Small intestine (tissue), 7 donors: Measurements from ENCODE around the gene MRGPRE. TPM values are rescaled to one million over a fixed set of nuclear protein-coding genes. Genes with fewer than 3 reads are reported as not detected.

Experiments
- DNase-seq, 2 donors: peaks; one replicate each; pipeline versions ENCODE4 v3.0.0 to v3.0.0-alpha.2; 2013
- FAIRE-seq: peaks from 2 replicates; lab custom pipeline; 2012; peaks lifted over from hg19 to GRCh38; lab: Jason Lieb, UNC
- H3K27ac ChIP-seq, 3 donors: one replicate each; pipeline ENCODE4 v1.5.1; 2013; ENCODE audit warnings: low read length in 2 of 3, mild to moderate bottlenecking in 2 of 3, control low read depth in 1 of 3, inconsistent platforms in 1 of 3, low read depth in 1 of 3, moderate library complexity in 1 of 3
- H3K27me3 ChIP-seq, 3 donors: one replicate each; pipeline ENCODE4 v1.6.1; 2013; ENCODE audit warnings: low read length in 3 of 3, inconsistent platforms in 1 of 3; ENCODE audit not compliant: control insufficient read depth in 3 of 3, insufficient read depth in 3 of 3
- H3K36me3 ChIP-seq, 3 donors: one replicate each; pipeline ENCODE4 v1.6.1; 2013; ENCODE audit warnings: low read length in 3 of 3, inconsistent platforms in 1 of 3, low read depth in 1 of 3, mild to moderate bottlenecking in 1 of 3, moderate library complexity in 1 of 3; ENCODE audit not compliant: control insufficient read depth in 3 of 3, insufficient read depth in 2 of 3
- H3K4me1 ChIP-seq, 3 donors: one replicate each; pipeline ENCODE4 v1.6.1; 2013; ENCODE audit warnings: low read length in 2 of 3, inconsistent platforms in 1 of 3, low read depth in 1 of 3, mild to moderate bottlenecking in 1 of 3, moderate library complexity in 1 of 3; ENCODE audit not compliant: control insufficient read depth in 3 of 3, insufficient read depth in 2 of 3
- H3K4me3 ChIP-seq, 3 donors: one replicate each; pipeline ENCODE4 v1.5.1; 2013; ENCODE audit warnings: low read length in 3 of 3, control low read depth in 1 of 3, inconsistent platforms in 1 of 3, low read depth in 1 of 3, mild to moderate bottlenecking in 1 of 3, moderate library complexity in 1 of 3
- H3K9me3 ChIP-seq, 2 donors: one replicate each; pipeline ENCODE4 v1.6.1; 2013; ENCODE audit warnings: low read depth in 1 of 2, low read length in 1 of 2; ENCODE audit not compliant: control insufficient read depth in 2 of 2, insufficient read depth in 1 of 2
- WGBS, 3 donors: extraction: QIAGEN DNeasy Blood & Tissue Kit; methylation state at CpG; one replicate each; pipeline ENCODE4 v1.1.7; 2013; 5-methylcytosine and 5-hydroxymethylcytosine counted together
- polyA plus RNA-seq, 4 donors: library from polyadenylated mRNA; stranded (reverse) in 3 of 4; unstranded in 1 of 4; fragments of 200-250 nt in 3 of 4; fragments of 120-200 nt in 1 of 4; gene quantifications; one replicate each; pipeline versions ENCODE4 v1.2.1 to v1.2.3, GENCODE V29; 2013
- donor health status: healthy with polysubstance abuse.
- donor health status: control.
- donor health status: control.
- donor health status: Bipolar disorder and iron deficiency.
- donor health status: healthy.

Gene MRGPRE
- polyA plus RNA-seq, 4 donors: 0.22 TPM; not detected in 3

DNA sequence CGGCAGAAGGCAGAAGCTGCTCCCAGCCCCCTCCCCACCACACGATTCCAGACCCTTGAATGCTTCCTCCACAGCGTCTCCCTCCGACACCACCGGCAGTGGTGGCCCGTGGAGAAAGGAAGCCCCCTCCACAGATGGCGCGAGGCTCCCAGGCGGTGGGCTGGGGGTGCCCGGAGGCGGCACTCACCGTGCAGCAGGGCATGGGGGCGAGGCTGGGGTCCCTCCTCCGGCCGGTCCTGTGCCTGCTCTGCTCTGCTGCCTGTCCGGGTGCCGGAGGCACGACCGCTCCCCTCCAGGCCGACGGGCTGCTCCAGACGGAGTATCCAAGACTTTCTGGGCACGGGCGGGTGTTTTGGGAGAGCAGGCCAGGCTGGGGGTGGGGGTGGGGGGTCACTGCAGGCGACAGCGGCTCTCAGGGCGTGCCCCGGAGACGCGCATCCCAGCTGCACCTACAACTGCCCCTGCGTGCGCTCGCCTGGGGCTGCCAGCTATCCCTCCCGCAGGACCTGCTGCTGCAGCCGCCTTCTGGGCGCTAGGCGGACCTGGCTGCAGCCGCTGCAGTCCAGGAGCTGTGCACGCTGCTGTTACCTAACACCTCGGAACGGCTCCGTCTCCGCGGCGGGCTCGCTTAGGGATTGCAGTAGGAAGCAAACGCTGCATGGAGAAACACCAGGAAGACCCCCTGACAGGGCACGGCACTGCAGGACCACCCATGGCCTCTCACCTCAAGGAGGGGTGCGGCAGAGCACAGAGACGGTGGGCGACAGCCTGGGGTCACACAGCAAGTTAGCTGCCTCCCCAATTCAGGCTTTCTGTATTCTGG is 28.8 kb downstream of the MRGPRE start:
- Histone ChIP-seq H3K36me3 (no peaks in the 10 kb centered on the region), H3K4me3 (no peak overlapping the region)

DNA sequence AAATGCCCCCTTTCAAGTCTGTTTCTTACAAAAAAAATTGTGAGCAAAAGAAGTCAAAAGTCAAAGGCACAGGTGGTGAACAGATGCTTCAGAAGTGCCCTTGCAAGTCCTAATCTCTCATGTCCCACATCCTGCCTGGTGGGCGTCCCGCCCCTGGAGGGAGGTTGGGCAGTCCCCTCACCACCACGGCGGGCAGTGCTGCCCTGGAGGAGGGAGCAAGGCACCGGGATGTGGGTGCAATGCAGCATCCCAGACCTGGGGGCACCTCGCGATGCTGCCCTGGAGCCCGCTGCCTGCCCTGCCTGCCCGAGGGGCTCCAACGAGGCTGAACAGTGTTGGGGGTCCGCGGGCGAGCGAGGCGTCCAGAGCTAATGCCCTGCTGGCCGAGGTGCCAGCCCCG is 29.5 kb downstream of the MRGPRE start:
- DNase-seq (no peak), FAIRE-seq (no peak)
- H3K9me3 ChIP-seq: no peaks in the 10 kb centered on the region
- H3K4me3 ChIP-seq: no peak overlapping the region
- no peaks in the 10 kb centered on the region for H3K36me3 ChIP-seq
- 12 to 26% (median 21%) methylated on average over 14 to 17 of the region's 17 CpGs for WGBS, 3 donors
- peaks cover 3 to 53% (median 26%) of the 10 kb centered on the region in 3 donors for H3K27me3 ChIP-seq
- H3K4me1 ChIP-seq: peaks cover 0 to 4% (median 0%) of the 10 kb centered on the region in 3 donors
- H3K27ac ChIP-seq: no peak overlapping the region

More for the DNA sequence above, 28.8 kb downstream of the MRGPRE start:
- FAIRE-seq: no peak
- peak in 1 of 2 donors; percentile 3 for DNase-seq
- Histone ChIP-seq H3K27me3 (peaks cover 3 to 54% (median 24%) of the 10 kb centered on the region in 3 donors), H3K27ac (no peak overlapping the region), H3K9me3 (no peaks in the 10 kb centered on the region), H3K4me1 (peaks cover 0 to 4% (median 0%) of the 10 kb centered on the region in 3 donors)
- 4 to 7% (median 7%) methylated on average over 37 to 51 of the region's 51 CpGs for WGBS, 3 donors

DNA sequence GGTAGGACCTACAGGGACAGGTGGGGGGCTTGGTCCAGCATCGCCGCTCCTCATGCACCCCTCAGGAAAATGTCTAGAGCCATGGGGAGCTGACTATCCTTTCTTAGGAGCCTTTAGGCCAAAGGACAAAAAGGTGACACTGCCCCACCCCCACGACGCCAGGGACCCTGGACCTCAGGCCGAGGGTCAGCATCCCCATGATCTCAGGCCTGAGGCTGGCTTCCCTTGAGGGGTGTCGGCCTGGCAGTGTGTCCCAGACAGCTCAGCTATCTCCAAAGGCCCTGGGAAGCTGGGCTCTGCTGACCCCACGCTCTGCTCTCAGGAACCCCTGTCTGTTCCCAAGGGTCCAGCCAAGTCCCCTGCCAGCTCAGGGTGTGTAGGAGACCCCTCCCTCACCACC is 29.9 kb downstream of the MRGPRE start:
- Histone ChIP-seq H3K36me3 (no peaks in the 10 kb centered on the region), H3K4me3 (no peak overlapping the region), H3K27ac (no peak overlapping the region), H3K9me3 (no peaks in the 10 kb centered on the region), H3K27me3 (peaks cover 3 to 50% (median 27%) of the 10 kb centered on the region in 3 donors), H3K4me1 (peaks cover 0 to 4% (median 0%) of the 10 kb centered on the region in 3 donors)
- DNase-seq (no peak), FAIRE-seq (no peak)
- WGBS, 3 donors: 47 to 59% (median 50%) methylated on average over 7 of the region's 7 CpGs

DNA sequence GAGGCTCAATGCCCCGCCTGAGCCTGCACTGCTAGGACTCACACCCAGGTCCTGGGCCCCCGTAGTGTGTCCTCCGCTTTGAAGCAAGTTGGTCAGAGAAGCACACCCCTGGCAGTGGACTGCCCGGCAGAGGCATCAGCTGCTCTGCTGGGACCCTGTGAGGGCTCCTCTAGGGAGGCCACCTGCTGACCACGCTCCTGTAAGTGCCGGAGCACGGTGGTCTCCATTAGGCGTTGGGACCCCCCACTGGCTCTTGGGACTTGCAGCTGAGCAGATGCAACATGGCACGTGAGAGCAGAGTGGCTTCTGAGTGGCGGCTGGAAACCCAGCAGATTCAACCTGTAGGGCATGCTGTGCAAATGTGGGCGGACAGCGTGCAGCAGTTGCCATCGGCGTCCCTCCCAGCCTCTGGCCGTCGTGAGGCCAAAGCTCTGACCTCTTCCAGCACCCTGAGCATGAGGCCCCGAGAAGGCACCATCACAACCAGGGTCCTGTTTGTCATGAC is 30.5 kb downstream of the MRGPRE start:
- DNase-seq (no peak), FAIRE-seq (no peak)
- H3K4me1 ChIP-seq: peaks cover 0 to 4% (median 0%) of the 10 kb centered on the region in 3 donors
- H3K4me3 ChIP-seq: no peak overlapping the region
- H3K9me3 ChIP-seq: no peaks in the 10 kb centered on the region
- peaks cover 3 to 50% (median 27%) of the 10 kb centered on the region in 3 donors for H3K27me3 ChIP-seq
- H3K36me3 ChIP-seq: no peaks in the 10 kb centered on the region
- 57 to 74% (median 64%) methylated on average over 17 of the region's 17 CpGs for WGBS, 3 donors
- no peak overlapping the region for H3K27ac ChIP-seq

DNA sequence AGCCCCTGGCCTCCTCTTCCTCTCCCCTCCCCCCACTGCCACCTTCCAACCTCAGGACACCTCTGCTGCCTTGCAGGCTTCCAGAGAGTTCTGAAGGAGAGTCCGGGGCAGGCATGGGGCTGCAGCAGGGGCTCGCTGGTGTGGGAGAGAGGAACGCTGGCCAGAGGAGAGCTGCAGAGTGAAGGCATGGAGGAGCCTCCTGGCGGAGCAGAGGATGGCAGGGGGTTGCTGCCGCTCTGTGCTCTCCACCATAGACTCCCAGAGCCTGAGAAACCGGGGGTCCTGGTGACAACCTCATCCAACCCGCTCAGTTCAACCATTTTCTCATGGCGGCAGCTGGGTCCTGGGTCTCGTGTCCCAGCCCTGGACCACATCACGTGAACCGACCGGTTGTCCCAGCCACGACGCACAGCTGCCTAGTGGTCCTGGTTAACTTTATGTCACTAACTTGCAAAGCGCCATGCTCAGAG is 31.1 kb downstream of the MRGPRE start:
- H3K9me3 ChIP-seq: no peaks in the 10 kb centered on the region
- peaks cover 3 to 50% (median 27%) of the 10 kb centered on the region in 3 donors for H3K27me3 ChIP-seq
- H3K4me1 ChIP-seq: peaks cover 0 to 7% (median 0%) of the 10 kb centered on the region in 3 donors
- H3K36me3 ChIP-seq: no peaks in the 10 kb centered on the region
- H3K27ac ChIP-seq: no peak overlapping the region
- DNase-seq: no peak
- no peak for FAIRE-seq
- no peak overlapping the region for H3K4me3 ChIP-seq
- 79 to 83% (median 80%) methylated on average over 15 of the region's 15 CpGs for WGBS, 3 donors

DNA sequence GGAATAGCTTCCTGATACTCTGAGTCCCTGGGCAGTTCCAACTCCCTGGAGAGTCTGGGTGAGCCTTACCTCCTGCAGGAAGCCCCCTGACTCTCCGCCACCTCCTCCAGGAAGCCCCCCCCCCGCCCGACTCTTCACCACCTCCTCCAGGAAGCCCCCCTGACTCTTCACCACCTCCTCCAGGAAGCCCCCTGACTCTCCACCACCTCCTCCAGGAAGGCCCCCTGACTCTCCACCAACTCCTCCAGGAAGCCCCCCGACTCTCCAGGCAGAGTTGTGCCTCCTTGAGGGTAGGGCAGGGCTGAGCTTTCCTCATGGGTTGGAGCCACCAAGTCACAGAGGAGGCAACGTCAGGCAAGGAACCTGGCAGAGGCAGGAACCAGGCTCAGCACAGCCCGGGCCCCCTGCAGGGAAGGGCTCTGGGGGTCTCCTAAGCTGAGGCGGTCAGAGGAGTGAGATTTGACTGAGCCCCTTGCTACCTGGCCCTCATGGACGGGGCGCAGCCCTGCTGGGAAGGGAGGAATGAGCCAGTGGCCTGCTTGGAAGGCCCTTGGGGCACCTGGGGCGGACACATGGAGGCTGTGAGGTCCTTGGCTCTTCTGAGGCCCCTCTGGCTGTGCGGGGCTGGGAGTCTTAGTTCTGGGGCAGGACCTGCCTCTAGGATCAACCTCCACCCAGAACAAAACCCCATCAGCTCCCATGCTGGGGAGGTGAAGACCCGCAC is 31.7 kb downstream of the MRGPRE start:
- no peak for DNase-seq
- Histone ChIP-seq H3K4me1 (peaks cover 0 to 13% (median 0%) of the 10 kb centered on the region in 3 donors), H3K9me3 (no peaks in the 10 kb centered on the region), H3K36me3 (no peaks in the 10 kb centered on the region), H3K27ac (no peak overlapping the region), H3K4me3 (no peak overlapping the region), H3K27me3 (peaks cover 3 to 50% (median 27%) of the 10 kb centered on the region in 3 donors)
- WGBS, 3 donors: 62 to 74% (median 69%) methylated on average over 10 to 12 of the region's 12 CpGs
- no peak for FAIRE-seq

DNA sequence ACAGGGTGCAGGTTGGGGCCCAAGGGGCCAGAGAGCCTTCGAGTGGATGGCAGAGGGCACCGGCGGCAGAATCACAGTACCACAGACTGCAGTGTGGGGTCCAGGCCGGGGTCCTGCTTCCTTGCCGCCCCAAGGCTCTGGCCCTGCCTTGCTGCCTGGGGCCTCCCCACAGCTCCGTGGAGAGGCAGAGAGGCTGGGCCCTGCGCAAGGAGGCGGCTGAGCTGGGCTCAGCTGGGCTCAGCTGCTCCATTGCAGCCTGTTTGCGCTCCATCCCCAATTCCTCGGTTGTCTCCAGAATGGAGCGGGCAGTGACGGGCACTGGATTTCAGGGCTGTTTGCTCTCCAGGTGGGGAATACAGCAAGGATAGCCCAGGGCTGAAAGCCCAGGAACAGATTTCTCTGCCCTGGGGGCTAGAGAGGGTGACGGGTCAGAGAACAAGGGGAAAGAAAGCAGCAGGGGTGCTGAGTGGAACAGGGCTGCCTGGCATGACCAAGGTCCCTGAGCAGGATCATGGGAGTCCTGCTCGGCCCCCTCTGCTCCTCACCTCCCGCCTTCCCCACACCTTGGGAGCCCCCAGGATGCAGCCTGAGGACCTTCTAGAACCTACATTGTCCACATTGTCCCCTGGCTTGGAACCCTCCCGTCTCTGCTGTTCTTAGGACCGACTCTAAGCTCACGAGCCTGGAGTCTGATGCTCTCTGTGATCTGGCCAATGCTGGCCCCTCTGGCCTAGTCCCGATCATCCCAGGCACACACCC is 32.5 kb downstream of the MRGPRE start:
- 62 to 76% (median 64%) methylated on average over 15 to 19 of the region's 19 CpGs for WGBS, 3 donors
- FAIRE-seq (no peak), DNase-seq (no peak)
- Histone ChIP-seq H3K36me3 (no peaks in the 10 kb centered on the region), H3K27ac (no peak overlapping the region), H3K4me3 (no peak overlapping the region), H3K27me3 (peaks cover 3 to 46% (median 27%) of the 10 kb centered on the region in 3 donors), H3K4me1 (peaks cover 0 to 13% (median 0%) of the 10 kb centered on the region in 3 donors), H3K9me3 (no peaks in the 10 kb centered on the region)
